K562 (cell line): Measurements from ENCODE around the gene FKBP7. TPM values are rescaled to one million over a fixed set of nuclear protein-coding genes. Genes with fewer than 3 reads are reported as not detected.

Source experiments
- ATAC-seq: fragments of 200-7000 bp; cut with Tn5 transposase; 3 replicates; pipeline ENCODE4 v1.9.1; 2020; ENCODE audit warnings: moderate library complexity
- BruUV-seq: library from RNA; stranded (reverse); fragments of 400-500 nt; replicated peaks from 2 replicates; lab custom pipeline; 2021; lab: Mats Ljungman, UMichigan
- CTCF ChIA-PET: fragments of 300-600 bp; formaldehyde crosslinking; extraction: SDS; loops from one replicate; lab custom pipeline; 2021; ENCODE audit warnings: low intra/inter-chr PET ratio; lab: Yijun Ruan, JAX
- POLR2A ChIA-PET: fragments of 300-600, 350-650 bp; sonication (Branson Sonifier 250); formaldehyde crosslinking; extraction: SDS; loops from one replicate; lab custom pipeline; 2021; ENCODE audit warnings: antibody characterized with exemption, inconsistent platforms; lab: Yijun Ruan, JAX
- DNase-seq, 4 experiments: peaks; one replicate each; pipeline versions ENCODE4 v3.0.0 to v3.0.0-alpha.2; 2011 to 2018; ENCODE audit warnings: low spot score in 3 of 4, mixed read lengths in 3 of 4; ENCODE audit errors: extremely low read depth in 1 of 4
- FAIRE-seq: peaks from 2 replicates; lab custom pipeline; 2011; peaks lifted over from hg19 to GRCh38; lab: Jason Lieb, UNC
- H2AFZ ChIP-seq: 2 replicates; pipeline ENCODE4 v1.6.0; 2011; ENCODE audit warnings: low read depth, low read length, control low read depth, inconsistent platforms
- H3K27ac ChIP-seq: fragments of 200-600 bp; 3 replicates; pipeline ENCODE4 v1.8.0; 2011; ENCODE audit warnings: low read depth, mild to moderate bottlenecking, control low read depth, inconsistent platforms, low read length, moderate library complexity, mixed read lengths; ENCODE audit errors: extremely low read depth
- H3K27me3 ChIP-seq, 2 experiments: fragments of 300-600 bp in 1 of 2; 2 replicates in 1 of 2; 3 replicates in 1 of 2; pipeline versions ENCODE4 v1.6.0 to v1.8.0; 2011; ENCODE audit warnings: inconsistent platforms in 2 of 2, low read length in 2 of 2, mild to moderate bottlenecking in 1 of 2, mixed read lengths in 1 of 2, moderate library complexity in 1 of 2; ENCODE audit not compliant: control insufficient read depth in 2 of 2, insufficient read depth in 2 of 2
- H3K36me3 ChIP-seq: fragments of 300-600 bp; 3 replicates; pipeline ENCODE4 v1.8.0; 2011; ENCODE audit warnings: mild to moderate bottlenecking, low read length, inconsistent platforms; ENCODE audit not compliant: control insufficient read depth, insufficient read depth
- H3K4me1 ChIP-seq, 2 experiments: fragments of 200-600 bp in 1 of 2; replicated peaks in 1 of 2; 2 replicates in 1 of 2; 3 replicates in 1 of 2; pipeline versions ENCODE4 v1.5.1 to v1.8.0; 2011; ENCODE audit warnings: inconsistent platforms in 2 of 2, low read length in 2 of 2, mild to moderate bottlenecking in 1 of 2, mixed read lengths in 1 of 2, moderate library complexity in 1 of 2; ENCODE audit not compliant: control insufficient read depth in 2 of 2, insufficient read depth in 2 of 2
- H3K4me2 ChIP-seq: 2 replicates; pipeline ENCODE4 v1.6.1; 2011; ENCODE audit warnings: low read length, control low read depth, inconsistent platforms, mixed read lengths; ENCODE audit not compliant: insufficient read depth
- H3K4me3 ChIP-seq: fragments of 200-600 bp; sonication (generic), shearing (Covaris generic); 2 replicates; pipeline ENCODE4 v1.5.1; 2016; ENCODE audit warnings: control low read depth, inconsistent platforms
- H3K79me2 ChIP-seq: fragments of 200-600 bp; 3 replicates; pipeline ENCODE4 v1.8.0; 2011; ENCODE audit warnings: low read length, inconsistent platforms; ENCODE audit not compliant: control insufficient read depth, insufficient read depth
- H3K9ac ChIP-seq, 2 experiments: 2 replicates each; pipeline versions ENCODE4 v1.6.0 to v1.6.1; 2011; ENCODE audit warnings: low read depth in 2 of 2, low read length in 2 of 2, control low read depth in 1 of 2, inconsistent platforms in 1 of 2, mild to moderate bottlenecking in 1 of 2, mixed read lengths in 1 of 2; ENCODE audit not compliant: insufficient read depth in 1 of 2
- H3K9me1 ChIP-seq: one replicate; pipeline ENCODE4 v1.6.0; 2011; ENCODE audit warnings: inconsistent platforms, mild to moderate bottlenecking, low read length, moderate library complexity; ENCODE audit not compliant: control insufficient read depth, insufficient read depth
- H3K9me3 ChIP-seq: replicated peaks from 2 replicates; pipeline ENCODE4 v1.5.1; 2011; ENCODE audit warnings: low read depth, low read length, inconsistent platforms; ENCODE audit not compliant: control insufficient read depth, insufficient read depth
- H4K20me1 ChIP-seq: replicated peaks from 2 replicates; pipeline ENCODE4 v1.6.1; 2011; ENCODE audit warnings: low read length, inconsistent platforms, mixed read lengths; ENCODE audit not compliant: control insufficient read depth, insufficient read depth
- CEBPG ChIP-seq, 3 experiments: fragments of 200-800 bp in 1 of 3; sonication (Bioruptor generic) in 1 of 3; sonication (generic) in 1 of 3; formaldehyde crosslinking in 1 of 3; IDR thresholded peaks in 2 of 3; conservative IDR thresholded peaks in 1 of 3; 2 replicates each; pipeline versions ENCODE4 v1.6.1 to v1.8.0; 2016 to 2022; ENCODE audit warnings: missing compliant biosample characterization in 2 of 3, missing genetic modification characterization in 2 of 3, mild to moderate bottlenecking in 1 of 3, missing genetic modification reagents in 1 of 3
- CREB1 ChIP-seq, 2 experiments: sonication (generic) in 1 of 2; formaldehyde crosslinking in 1 of 2; IDR thresholded peaks; 2 replicates each; pipeline versions ENCODE4 v1.6.1 to v1.8.0; 2012 to 2022; ENCODE audit warnings: inconsistent platforms in 1 of 2, mild to moderate bottlenecking in 1 of 2, missing genetic modification reagents in 1 of 2, moderate library complexity in 1 of 2
- SMARCA4 ChIP-seq: fragments of 450-650 bp; IDR thresholded peaks from 2 replicates; pipeline ENCODE4 v1.6.1; 2016
- ZNF316 ChIP-seq: fragments of 450-650 bp; IDR thresholded peaks from 2 replicates; pipeline ENCODE4 v1.6.1; 2016
- WGBS: fragments of 100-300 bp; shearing (Covaris generic); methylation state at CpG from one replicate; pipeline ENCODE4 v1.1.6; 2016; ENCODE audit warnings: low coverage, mixed read lengths; ENCODE audit not compliant: insufficient coverage; ENCODE audit errors: missing lambda C conversion rate; 5-methylcytosine and 5-hydroxymethylcytosine counted together
- in situ Hi-C: fragments of 300-500 bp; cut with MboI; formaldehyde crosslinking; loops from 4 replicates; pipeline ENCODE4 v1.15.0; 2018; ENCODE audit warnings: inconsistent platforms, mixed read lengths
- intact Hi-C: fragments of 100-400 bp; cut with micrococcal nuclease; formaldehyde crosslinking; loops from 2 replicates; pipeline ENCODE4 v1.14.2; 2022
- polyA plus RNA-seq, 8 experiments: library from polyadenylated mRNA; depleted of rRNA in 4 of 8; stranded (reverse) in 5 of 8; unstranded in 3 of 8; fragments of >200 nt; fragmentation: Nextera tagmentation in 2 of 8; fragmentation: Illumina TruSeq in 1 of 8; extraction: Ambion mirVana in 2 of 8; extraction: Trizol in 1 of 8; gene quantifications; 2 replicates each; pipeline versions ENCODE4 v1.2.1 to v1.2.3, GENCODE V29; 2011 to 2014; ENCODE audit warnings: inconsistent platforms in 1 of 8, missing spikeins in 1 of 8
- total RNA-seq, 7 experiments: library from RNA; depleted of rRNA in 6 of 7; stranded (reverse); fragments of >200 nt in 6 of 7; fragmentation: Illumina TruSeq in 2 of 7; extraction: Trizol in 2 of 7; gene quantifications; 2 replicates each; pipeline versions ENCODE4 v1.2.1 to v1.2.3, GENCODE V29; 2011 to 2021; ENCODE audit warnings: low replicate concordance in 1 of 7

FKBP7 gene
- total and polyA plus RNA-seq, 9 of the 15 experiments (the other 6 are each of a cell fraction or from before 2014, with no cell fraction given), result 6.1 to 23.2 (median 19.0) TPM

DNA sequence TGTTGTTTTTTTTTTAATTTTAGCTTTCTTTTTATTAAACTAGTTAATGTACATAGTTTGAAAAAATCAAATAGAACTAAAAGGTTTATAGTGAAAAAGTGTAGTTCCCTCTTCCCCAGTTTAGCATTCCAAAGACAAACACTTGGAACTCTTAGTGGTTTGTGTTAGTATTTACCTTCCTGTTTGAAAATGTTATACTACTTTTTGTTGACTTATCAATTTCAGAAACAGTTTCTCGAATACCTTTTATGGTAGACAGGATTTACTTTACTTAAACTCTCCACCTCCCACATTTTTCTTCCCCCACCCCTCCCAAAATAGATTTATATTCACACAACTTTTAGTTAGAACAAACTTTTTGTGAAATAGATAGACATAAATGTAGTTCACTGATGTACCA is 28.5 kb upstream of the FKBP7 start:
- in situ Hi-C loops, result no loop called here
- no peak overlapping the region for H3K27ac ChIP-seq
- 76% methylated on average over 1 of the region's 1 CpG for WGBS
- ChIA-PET POLR2A (interaction anchor here (0.8 to 1.3 kb wide), 2 partner anchors 14 to 15 kb away, joined by 3 read pairs; no protein-coding TSS in a partner anchor), CTCF (no interaction called here)
- H2AFZ ChIP-seq, result no peak overlapping the region
- no peak overlapping the region for H3K4me2 ChIP-seq
- no peaks in the 10 kb centered on the region for H3K9me3 ChIP-seq
- H3K36me3 ChIP-seq, result peaks cover 30% of the 10 kb centered on the region
- FAIRE-seq (no peak), DNase-seq (no peak), ATAC-seq (no peak)
- no peak overlapping the region for H3K9ac ChIP-seq
- H3K9me1 ChIP-seq, result no peaks in the 10 kb centered on the region
- no peaks in the 10 kb centered on the region for H3K4me1 ChIP-seq
- no peaks in the 10 kb centered on the region for H4K20me1 ChIP-seq
- 0 out of 2 replicates have a peak, but pooled peaks have one; percentile 43 for TF ChIP-seq ZNF316
- TF ChIP-seq SMARCA4, result no peak
- TF ChIP-seq, all 486 proteins: peak for 1
- intact Hi-C loops, result no loop called here
- no TSS peak for BruUV-seq
- H3K79me2 ChIP-seq, result no peaks in the 10 kb centered on the region
- no peaks in the 10 kb centered on the region for H3K27me3 ChIP-seq
- H3K4me3 ChIP-seq, result no peak overlapping the region

DNA sequence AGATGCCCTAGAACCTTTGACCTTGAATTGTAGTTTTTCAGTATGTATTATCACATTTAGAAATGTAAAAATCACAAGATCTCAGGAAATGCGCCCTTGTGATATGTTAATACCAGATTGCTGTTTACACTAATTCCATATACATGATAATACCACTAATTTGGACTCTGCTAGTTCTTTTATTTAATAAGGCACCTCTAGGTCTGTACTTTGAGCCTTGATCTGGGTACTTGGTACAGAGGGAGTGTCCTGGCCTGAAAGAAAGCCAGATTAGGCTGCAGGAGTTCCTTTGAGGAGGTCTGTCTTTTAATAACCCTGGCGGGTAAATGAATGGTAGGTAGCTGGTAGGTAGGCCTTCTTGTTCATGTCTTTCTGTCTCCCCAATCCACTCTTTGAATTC is 28.1 kb upstream of the FKBP7 start:
- POLR2A ChIA-PET, result interaction anchor here (0.8 to 1.4 kb wide), 2 partner anchors 10 to 16 kb away, joined by 3 read pairs; no protein-coding TSS in a partner anchor
- no peak overlapping the region for H3K27ac ChIP-seq
- H3K27me3 ChIP-seq, result no peaks in the 10 kb centered on the region
- TF ChIP-seq CREB1 (IDR thresholded peaks at IDR 0.05) (no peak), CREB1 (CRISPR knock-in tag; IDR thresholded peaks at IDR 0.05) (no peak), CEBPG (CRISPR knock-in tag; IDR thresholded peaks at IDR 0.05) (no peak), CEBPG (tag; conservative IDR thresholded peaks at IDR 0.05 in 1 of 2, IDR thresholded peaks at IDR 0.05 in 1 of 2) (0 out of 4 replicates have a peak, but pooled peaks of 1 of the 2 experiments have one; percentile 4)
- H3K9me3 ChIP-seq, result no peaks in the 10 kb centered on the region
- CTCF ChIA-PET, result no interaction called here
- H3K4me3 ChIP-seq, result no peak overlapping the region
- H3K9ac ChIP-seq, result no peak overlapping the region
- no peak for FAIRE-seq
- no peaks in the 10 kb centered on the region for H3K4me1 ChIP-seq
- WGBS, result 88% methylated on average over 2 of the region's 2 CpGs
- H3K9me1 ChIP-seq, result no peaks in the 10 kb centered on the region
- no peak; the same call in 1 of the 3 replicates for ATAC-seq
- DNase-seq, result no peak
- no peaks in the 10 kb centered on the region for H4K20me1 ChIP-seq
- H3K4me2 ChIP-seq, result no peak overlapping the region
- intact Hi-C loops (no loop called here), in situ Hi-C loops (no loop called here)
- no TSS peak for BruUV-seq
- H3K36me3 ChIP-seq, result peaks cover 35% of the 10 kb centered on the region
- H3K79me2 ChIP-seq, result no peaks in the 10 kb centered on the region
- H2AFZ ChIP-seq, result no peak overlapping the region
